Central memory CD8-positive, alpha-beta T cell (primary cell): ENCODE measurements around the gene P4HA1.
A peak's percentile ranks its signal among the peaks of the same experiment; 100 is the strongest.

ENCODE experiments used
- ATAC-seq: fragments of 150-1000 bp; cut with Tn5 transposase; replicated peaks from 2 replicates; pipeline ENCODE4 v1.10.0; 2022; ENCODE audit warnings: mild to moderate bottlenecking, moderate FRiP score, moderate number of reproducible peaks; ENCODE audit not compliant: poor library complexity, severe bottlenecking; ENCODE audit errors: extremely low read depth
- DNase-seq, 2 donors: peaks; one replicate each; pipeline ENCODE4 v3.0.0; 2021; ENCODE audit warnings: low spot score in 2 of 2
- H3K27ac Mint-ChIP-seq: one replicate; pipeline ENCODE4 v1.8.0; 2022; ENCODE audit warnings: low read depth, mild to moderate bottlenecking, moderate library complexity, mixed read lengths
- H3K27me3 Mint-ChIP-seq: one replicate; pipeline ENCODE4 v1.8.0; 2022; ENCODE audit warnings: mixed read lengths
- H3K36me3 Mint-ChIP-seq: one replicate; pipeline ENCODE4 v1.8.0; 2022; ENCODE audit warnings: mild to moderate bottlenecking, moderate library complexity, mixed read lengths; ENCODE audit not compliant: insufficient read depth
- H3K4me1 Mint-ChIP-seq: one replicate; pipeline ENCODE4 v1.8.0; 2022; ENCODE audit warnings: mixed read lengths
- H3K4me3 Mint-ChIP-seq: one replicate; pipeline ENCODE4 v1.8.0; 2022; ENCODE audit warnings: mild to moderate bottlenecking, moderate library complexity, mixed read lengths
- H3K9me3 Mint-ChIP-seq: one replicate; pipeline ENCODE4 v1.8.0; 2022; ENCODE audit warnings: mixed read lengths

The P4HA1 gene

GRCh38 chr10:73096449-73097304 lies at the start of gene P4HA1:
Gene P4HA1 (minus strand): TSS chr10:73096866. CDS start chr10:73074883, 21,983 bp downstream.
- H3K36me3 Mint-ChIP-seq, result peaks cover 20% of the 10 kb centered on the region
- DNase-seq, result peak; percentile 91 to 93
- H3K9me3 Mint-ChIP-seq, result no peaks in the 10 kb centered on the region
- no peaks in the 10 kb centered on the region for H3K27me3 Mint-ChIP-seq
- H3K27ac Mint-ChIP-seq, result peak within 1 kb of the TSS; percentile 98
- peaks cover 32% of the 10 kb centered on the region for H3K4me1 Mint-ChIP-seq
- peak within 1 kb of the TSS; percentile 93 for H3K4me3 Mint-ChIP-seq
- peak; percentile 79 for ATAC-seq

- Mint-ChIP-seq H3K36me3 (peaks cover 75% of the 10 kb centered on the region), H3K4me1 (no peaks in the 10 kb centered on the region), H3K27me3 (no peaks in the 10 kb centered on the region), H3K27ac (no peak overlapping the region), H3K4me3 (no peak overlapping the region), H3K9me3 (no peaks in the 10 kb centered on the region)
- DNase-seq (no peak), ATAC-seq (no peak)
These were observed 44.9 kb upstream of the P4HA1 start for GRCh38 chr10:73141603-73142002.

- Mint-ChIP-seq H3K27me3 (no peaks in the 10 kb centered on the region), H3K27ac (no peak overlapping the region), H3K9me3 (no peaks in the 10 kb centered on the region), H3K4me3 (no peak overlapping the region), H3K36me3 (peaks cover 81% of the 10 kb centered on the region), H3K4me1 (no peaks in the 10 kb centered on the region)
- no peak for DNase-seq
- ATAC-seq, result no peak
These were observed 42.6 kb upstream of the P4HA1 start for GRCh38 chr10:73139251-73139650.

GRCh38 chr10:73136627-73137026 lies 40.0 kb upstream of the P4HA1 start:
- Mint-ChIP-seq H3K4me1 (no peaks in the 10 kb centered on the region), H3K27ac (no peak overlapping the region), H3K4me3 (no peak overlapping the region), H3K36me3 (peaks cover 79% of the 10 kb centered on the region), H3K27me3 (no peaks in the 10 kb centered on the region), H3K9me3 (no peaks in the 10 kb centered on the region)
- ATAC-seq (no peak), DNase-seq (no peak)

GRCh38 chr10:73134727-73135126 lies 38.1 kb upstream of the P4HA1 start:
- Mint-ChIP-seq H3K27me3 (no peaks in the 10 kb centered on the region), H3K9me3 (no peaks in the 10 kb centered on the region), H3K36me3 (peaks cover 70% of the 10 kb centered on the region), H3K27ac (no peak overlapping the region), H3K4me1 (no peaks in the 10 kb centered on the region), H3K4me3 (no peak overlapping the region)
- DNase-seq (no peak), ATAC-seq (no peak)

GRCh38 chr10:73131913-73132686 lies 35.4 kb upstream of the P4HA1 start:
- no peak overlapping the region for H3K27ac Mint-ChIP-seq
- no peaks in the 10 kb centered on the region for H3K4me1 Mint-ChIP-seq
- DNase-seq (no peak), ATAC-seq (no peak)
- H3K27me3 Mint-ChIP-seq, result no peaks in the 10 kb centered on the region
- H3K9me3 Mint-ChIP-seq, result no peaks in the 10 kb centered on the region
- H3K4me3 Mint-ChIP-seq, result no peak overlapping the region
- H3K36me3 Mint-ChIP-seq, result peaks cover 68% of the 10 kb centered on the region

- no peak for DNase-seq
- no peak overlapping the region for H3K4me3 Mint-ChIP-seq
- no peaks in the 10 kb centered on the region for H3K4me1 Mint-ChIP-seq
- H3K27me3 Mint-ChIP-seq, result no peaks in the 10 kb centered on the region
- H3K27ac Mint-ChIP-seq, result no peak overlapping the region
- ATAC-seq, result no peak
- H3K36me3 Mint-ChIP-seq, result peaks cover 72% of the 10 kb centered on the region
- H3K9me3 Mint-ChIP-seq, result no peaks in the 10 kb centered on the region
These were observed 34.6 kb upstream of the P4HA1 start for GRCh38 chr10:73131301-73131700.

- H3K36me3 Mint-ChIP-seq, result peaks cover 43% of the 10 kb centered on the region
- no peak overlapping the region for H3K27ac Mint-ChIP-seq
- H3K4me3 Mint-ChIP-seq, result no peak overlapping the region
- H3K9me3 Mint-ChIP-seq, result no peaks in the 10 kb centered on the region
- ATAC-seq, result no peak
- no peaks in the 10 kb centered on the region for H3K4me1 Mint-ChIP-seq
- no peaks in the 10 kb centered on the region for H3K27me3 Mint-ChIP-seq
- DNase-seq, result no peak
These were observed 29.7 kb upstream of the P4HA1 start for GRCh38 chr10:73126343-73126742.

- Mint-ChIP-seq H3K27ac (no peak overlapping the region), H3K4me1 (no peaks in the 10 kb centered on the region), H3K36me3 (peaks cover 8% of the 10 kb centered on the region), H3K4me3 (no peak overlapping the region), H3K27me3 (no peaks in the 10 kb centered on the region), H3K9me3 (no peaks in the 10 kb centered on the region)
- DNase-seq (no peak), ATAC-seq (no peak)
These were observed 23.3 kb upstream of the P4HA1 start for GRCh38 chr10:73119952-73120351.

GRCh38 chr10:73119457-73119856 lies 22.8 kb upstream of the P4HA1 start:
- H3K4me1 Mint-ChIP-seq, result no peaks in the 10 kb centered on the region
- no peak overlapping the region for H3K4me3 Mint-ChIP-seq
- DNase-seq, result no peak
- peaks cover 8% of the 10 kb centered on the region for H3K36me3 Mint-ChIP-seq
- no peak for ATAC-seq
- H3K9me3 Mint-ChIP-seq, result no peaks in the 10 kb centered on the region
- H3K27ac Mint-ChIP-seq, result no peak overlapping the region
- H3K27me3 Mint-ChIP-seq, result no peaks in the 10 kb centered on the region

GRCh38 chr10:73117976-73118743 lies 21.5 kb upstream of the P4HA1 start:
- Mint-ChIP-seq H3K36me3 (peaks cover 6% of the 10 kb centered on the region), H3K9me3 (no peaks in the 10 kb centered on the region), H3K27ac (no peak overlapping the region), H3K4me1 (no peaks in the 10 kb centered on the region), H3K4me3 (no peak overlapping the region), H3K27me3 (no peaks in the 10 kb centered on the region)
- ATAC-seq (no peak), DNase-seq (no peak)

- peaks cover 4% of the 10 kb centered on the region for H3K36me3 Mint-ChIP-seq
- no peak overlapping the region for H3K4me3 Mint-ChIP-seq
- H3K9me3 Mint-ChIP-seq, result no peaks in the 10 kb centered on the region
- H3K4me1 Mint-ChIP-seq, result no peaks in the 10 kb centered on the region
- no peak overlapping the region for H3K27ac Mint-ChIP-seq
- no peaks in the 10 kb centered on the region for H3K27me3 Mint-ChIP-seq
- DNase-seq (no peak), ATAC-seq (no peak)
These were observed 19.4 kb upstream of the P4HA1 start for GRCh38 chr10:73116017-73116416.
